Lung (tissue), 16 donors: ENCODE results near the gene NUP42. TPM values are rescaled to one million over a fixed set of nuclear protein-coding genes. Genes with fewer than 3 reads are reported as not detected.
A peak's percentile ranks its signal among the peaks of the same experiment; 100 is the strongest.

Source experiments
- ATAC-seq: fragments of 200-7000 bp; cut with Tn5 transposase; one replicate; pipeline ENCODE4 v1.9.1; 2020; ENCODE audit warnings: moderate number of reproducible peaks; ENCODE audit not compliant: insufficient read depth, low FRiP score
- DNase-seq, 3 donors: peaks; one replicate each; pipeline ENCODE4 v3.0.0-alpha.2; 2013 to 2017
- H3K27ac ChIP-seq, 2 donors: one replicate each; pipeline ENCODE4 v1.5.1; 2013; ENCODE audit warnings: mild to moderate bottlenecking in 2 of 2, moderate library complexity in 2 of 2, control low read depth in 1 of 2, inconsistent platforms in 1 of 2, low read depth in 1 of 2, low read length in 1 of 2
- H3K27me3 ChIP-seq, 3 donors: one replicate each; pipeline ENCODE4 v1.5.1; 2013; ENCODE audit warnings: low read length in 2 of 3; ENCODE audit not compliant: control insufficient read depth in 3 of 3, insufficient read depth in 3 of 3
- H3K36me3 ChIP-seq, 4 donors: one replicate each; pipeline ENCODE4 v1.5.1; 2013; ENCODE audit warnings: low read length in 4 of 4, mild to moderate bottlenecking in 1 of 4, moderate library complexity in 1 of 4; ENCODE audit not compliant: control insufficient read depth in 4 of 4, insufficient read depth in 4 of 4
- H3K4me1 ChIP-seq, 5 donors: one replicate each; pipeline ENCODE4 v1.5.1; 2013; ENCODE audit warnings: low read length in 5 of 5, mild to moderate bottlenecking in 2 of 5, moderate library complexity in 1 of 5; ENCODE audit not compliant: control insufficient read depth in 5 of 5, insufficient read depth in 5 of 5
- H3K4me3 ChIP-seq: one replicate; pipeline ENCODE4 v1.5.1; 2013; ENCODE audit warnings: mild to moderate bottlenecking, control low read depth, moderate library complexity
- H3K9ac ChIP-seq, 2 donors: one replicate each; pipeline ENCODE4 v1.5.1; 2013; ENCODE audit warnings: low read length in 2 of 2, control low read depth in 1 of 2; ENCODE audit not compliant: insufficient read depth in 1 of 2
- H3K9me3 ChIP-seq, 4 donors: one replicate each; pipeline ENCODE4 v1.5.1; 2013; ENCODE audit warnings: low read length in 3 of 4, mild to moderate bottlenecking in 1 of 4, moderate library complexity in 1 of 4; ENCODE audit not compliant: control insufficient read depth in 4 of 4, insufficient read depth in 3 of 4
- WGBS, 2 donors: extraction: QIAGEN DNeasy Blood & Tissue Kit; methylation state at CpG; one replicate each; pipeline ENCODE4 v1.1.7; 2013; 5-methylcytosine and 5-hydroxymethylcytosine counted together
- long read RNA-seq, 5 donors: transcript quantifications; one replicate each; lab custom pipeline, GENCODE V29; 2026
- polyA plus RNA-seq, 2 donors: library from polyadenylated mRNA; stranded (reverse); fragments of 200-250 nt; gene quantifications; one replicate each; pipeline ENCODE4 v1.2.1, GENCODE V29; 2013
- total RNA-seq, 2 donors: library from RNA; depleted of rRNA in 1 of 2; stranded (reverse); fragments of >200 nt in 1 of 2; gene quantifications; one replicate each; pipeline ENCODE4 v1.2.1, GENCODE V29; 2014 to 2021
- TF ChIP-seq, protein P1 (sequence below): IDR thresholded peaks from 2 replicates; pipeline ENCODE4 v1.5.1; 2012; ENCODE audit warnings: mild to moderate bottlenecking; ENCODE audit errors: control extremely low read depth, extremely low read depth
- donor health status: control.
- donor health status: control.
- donor health status: Bipolar disorder and iron deficiency.
- donor health status: healthy.
- donor health status: DM: yes; HTN: yes; CAD: no.

NUP42 gene
- total RNA-seq, result 10 to 100 TPM; 22.8 to 45.3 TPM
- 10 to 100 TPM; 20.2 to 23.2 TPM for polyA plus RNA-seq
- long read RNA-seq, donor 1, transcript NUPL2-201 (7 exons, 1,795 nt), result major isoform, 7 of 14 reads
- long read RNA-seq, donor 1, partial matches to known transcripts, result 0 of 14 reads
- long read RNA-seq, donor 1, other reads (novel, unspliced or antisense), result 0 of 14 reads
- long read RNA-seq, donor 2, partial matches to known transcripts, result 0 of 5 reads
- long read RNA-seq, donor 2, other reads (novel, unspliced or antisense), result 0 of 5 reads
- long read RNA-seq, donor 3, transcript NUPL2-201 (7 exons, 1,795 nt), result major isoform, 5 of 9 reads
- long read RNA-seq, donor 3, partial matches to known transcripts, result 0 of 9 reads
- long read RNA-seq, donor 3, other reads (novel, unspliced or antisense), result 0 of 9 reads
- long read RNA-seq, donor 4, transcript NUPL2-201 (7 exons, 1,795 nt), result major isoform, 6 of 11 reads
- long read RNA-seq, donor 4, partial matches to known transcripts, result 0 of 11 reads
- long read RNA-seq, donor 4, other reads (novel, unspliced or antisense), result 0 of 11 reads
- long read RNA-seq, donor 5, transcript NUPL2-210 (2 exons, 776 nt), result minor isoform, 5 of 19 reads
- long read RNA-seq, donor 5, transcript NUPL2-201 (7 exons, 1,795 nt), result major isoform, 8 of 19 reads
- long read RNA-seq, donor 5, transcript NUPL2-211 (3 exons, 739 nt), result minor isoform, 5 of 19 reads
- long read RNA-seq, donor 5, partial matches to known transcripts, result 0 of 19 reads
- long read RNA-seq, donor 5, other reads (novel, unspliced or antisense), result 0 of 19 reads

DNA sequence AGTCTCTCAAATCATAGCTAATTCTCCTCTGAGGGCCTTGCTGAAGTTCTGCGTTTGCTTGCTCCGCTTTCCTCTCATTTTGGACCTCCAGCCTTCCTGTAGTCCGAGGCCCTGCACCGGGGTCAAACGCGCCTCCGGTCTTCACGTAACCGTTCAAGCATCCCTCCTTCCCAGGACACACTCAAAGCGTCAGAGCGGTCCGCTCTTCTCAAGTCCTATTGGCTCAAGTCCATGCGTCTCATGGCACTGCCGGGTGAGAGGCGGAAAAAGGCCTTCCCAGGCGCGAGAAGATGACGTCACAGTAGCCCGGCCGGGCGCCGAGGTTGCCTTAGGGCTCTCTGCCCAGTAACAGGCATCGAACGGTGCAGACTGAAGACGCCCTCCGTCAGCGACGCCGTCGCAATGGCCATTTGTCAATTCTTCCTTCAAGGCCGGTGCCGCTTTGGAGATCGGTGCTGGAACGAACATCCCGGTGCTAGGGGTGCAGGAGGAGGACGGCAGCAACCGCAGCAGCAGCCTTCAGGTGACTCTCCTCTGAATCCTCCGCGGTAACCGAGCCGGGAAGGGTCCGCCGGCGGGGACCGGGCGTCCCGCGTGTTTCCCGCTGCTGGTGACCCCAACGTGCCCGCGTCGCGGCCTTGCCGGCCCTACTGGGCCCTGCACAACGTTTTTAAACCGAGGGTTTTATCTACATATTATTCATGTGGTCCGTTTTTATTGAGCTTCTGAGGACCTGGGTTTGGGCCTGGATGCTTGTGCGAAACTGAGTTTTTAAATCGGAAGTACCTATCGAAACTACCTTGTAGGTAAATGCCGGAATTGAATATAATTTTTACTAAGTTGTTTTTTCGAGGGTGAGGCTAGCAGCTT, at the start of gene NUP42:
Gene NUP42 (plus strand): TSS at position 365 of the 870 bp plus-strand sequence. CDS start 38 bp downstream, at position 403.
- no peaks in the 10 kb centered on the region for H3K27me3 ChIP-seq
- DNase-seq (peak; percentile 97 to 99 (median 99)), ATAC-seq (peak; percentile 97)
- WGBS, 2 donors, result 0% methylated on average over 63 of the region's 63 CpGs
- H3K4me3 ChIP-seq, result peak within 1 kb of the TSS; percentile 86
- peaks cover 0 to 6% (median 0%) of the 10 kb centered on the region in 4 donors for H3K36me3 ChIP-seq
- H3K27ac ChIP-seq, result peak within 1 kb of the TSS; percentile 96
- no peaks in the 10 kb centered on the region for H3K9me3 ChIP-seq
- peak within 1 kb of the TSS; percentile 94 to 97 for H3K9ac ChIP-seq
- TF ChIP-seq, protein P1, sequence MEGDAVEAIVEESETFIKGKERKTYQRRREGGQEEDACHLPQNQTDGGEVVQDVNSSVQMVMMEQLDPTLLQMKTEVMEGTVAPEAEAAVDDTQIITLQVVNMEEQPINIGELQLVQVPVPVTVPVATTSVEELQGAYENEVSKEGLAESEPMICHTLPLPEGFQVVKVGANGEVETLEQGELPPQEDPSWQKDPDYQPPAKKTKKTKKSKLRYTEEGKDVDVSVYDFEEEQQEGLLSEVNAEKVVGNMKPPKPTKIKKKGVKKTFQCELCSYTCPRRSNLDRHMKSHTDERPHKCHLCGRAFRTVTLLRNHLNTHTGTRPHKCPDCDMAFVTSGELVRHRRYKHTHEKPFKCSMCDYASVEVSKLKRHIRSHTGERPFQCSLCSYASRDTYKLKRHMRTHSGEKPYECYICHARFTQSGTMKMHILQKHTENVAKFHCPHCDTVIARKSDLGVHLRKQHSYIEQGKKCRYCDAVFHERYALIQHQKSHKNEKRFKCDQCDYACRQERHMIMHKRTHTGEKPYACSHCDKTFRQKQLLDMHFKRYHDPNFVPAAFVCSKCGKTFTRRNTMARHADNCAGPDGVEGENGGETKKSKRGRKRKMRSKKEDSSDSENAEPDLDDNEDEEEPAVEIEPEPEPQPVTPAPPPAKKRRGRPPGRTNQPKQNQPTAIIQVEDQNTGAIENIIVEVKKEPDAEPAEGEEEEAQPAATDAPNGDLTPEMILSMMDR, result no peak
- peaks cover 0 to 9% (median 0%) of the 10 kb centered on the region in 5 donors for H3K4me1 ChIP-seq

GRCh38 chr7:23133797-23134196, 48.1 kb upstream of the NUP42 start:
- Histone ChIP-seq H3K27ac (peak overlapping the region in 1 of 2 donors; percentile 68), H3K27me3 (no peaks in the 10 kb centered on the region), H3K4me3 (no peak overlapping the region), H3K9ac (no peak overlapping the region), H3K36me3 (peaks cover 0 to 10% (median 4%) of the 10 kb centered on the region in 4 donors), H3K9me3 (no peaks in the 10 kb centered on the region), H3K4me1 (peaks cover 0 to 6% (median 0%) of the 10 kb centered on the region in 5 donors)
- ATAC-seq (no peak), DNase-seq (no peak)
- TF ChIP-seq, protein P1, result no peak

- no peak overlapping the region for H3K9ac ChIP-seq
- ATAC-seq (no peak), DNase-seq (no peak)
- TF ChIP-seq, protein P1, result no peak
- no peaks in the 10 kb centered on the region for H3K9me3 ChIP-seq
- H3K36me3 ChIP-seq, result peaks cover 0 to 2% (median 0%) of the 10 kb centered on the region in 4 donors
- no peaks in the 10 kb centered on the region for H3K27me3 ChIP-seq
- peaks cover 0 to 6% (median 0%) of the 10 kb centered on the region in 5 donors for H3K4me1 ChIP-seq
- WGBS, 2 donors, result 81 to 100% methylated on average over 1 of the region's 1 CpG
- H3K4me3 ChIP-seq, result no peak overlapping the region
- no peak overlapping the region for H3K27ac ChIP-seq
Measured at GRCh38 chr7:23135755-23136154, 46.1 kb upstream of the NUP42 start.
